Thymus (tissue), 11 donors: Measurements from ENCODE around the gene CTDP1. TPM values are rescaled to one million over a fixed set of nuclear protein-coding genes. Genes with fewer than 3 reads are reported as not detected.
"Not testable (repeated sequence)": the region's sequence is repeated elsewhere in the genome, so short reads cannot be mapped to it uniquely, and the experiment has no call there.

ENCODE experiments used
- DNase-seq, 9 donors: peaks; one replicate each; pipeline ENCODE4 v3.0.0-alpha.2; 2013; ENCODE audit warnings: low spot score in 9 of 9, low read depth in 6 of 9, missing footprints in 1 of 9
- H3K27ac ChIP-seq, 2 donors: one replicate each; pipeline ENCODE4 v1.5.1; 2013; ENCODE audit warnings: control low read depth in 1 of 2, low read depth in 1 of 2, low read length in 1 of 2, mild to moderate bottlenecking in 1 of 2, moderate library complexity in 1 of 2
- H3K27me3 ChIP-seq, 2 donors: one replicate each; pipeline ENCODE4 v1.5.1; 2013; ENCODE audit warnings: low read length in 1 of 2; ENCODE audit not compliant: control insufficient read depth in 2 of 2, insufficient read depth in 1 of 2
- H3K36me3 ChIP-seq, 2 donors: one replicate each; pipeline ENCODE4 v1.5.1; 2013; ENCODE audit warnings: low read length in 1 of 2, mild to moderate bottlenecking in 1 of 2, moderate library complexity in 1 of 2; ENCODE audit not compliant: control insufficient read depth in 2 of 2, insufficient read depth in 2 of 2
- H3K4me1 ChIP-seq, 2 donors: one replicate each; pipeline ENCODE4 v1.5.1; 2013; ENCODE audit warnings: low read length in 2 of 2; ENCODE audit not compliant: control insufficient read depth in 2 of 2, insufficient read depth in 2 of 2
- H3K4me3 ChIP-seq, 2 donors: one replicate each; pipeline ENCODE4 v1.5.1; 2013; ENCODE audit warnings: low read length in 2 of 2, control low read depth in 1 of 2, mild to moderate bottlenecking in 1 of 2
- H3K9me3 ChIP-seq, 2 donors: one replicate each; pipeline ENCODE4 v1.5.1; 2013; ENCODE audit warnings: low read length in 1 of 2, mild to moderate bottlenecking in 1 of 2; ENCODE audit not compliant: control insufficient read depth in 2 of 2, insufficient read depth in 1 of 2
- WGBS: extraction: QIAGEN DNeasy Blood & Tissue Kit; methylation state at CpG from one replicate; pipeline ENCODE4 v1.1.7; 2013; 5-methylcytosine and 5-hydroxymethylcytosine counted together
- polyA plus RNA-seq: library from polyadenylated mRNA; stranded (reverse); fragments of 200-250 nt; gene quantifications from one replicate; pipeline ENCODE4 v1.2.3, GENCODE V29; 2013
- total RNA-seq: library from RNA; stranded (reverse); fragments of 120-200 nt; gene quantifications from one replicate; pipeline ENCODE4 v1.2.4, GENCODE V29; 2013
- donor health status: healthy.

The CTDP1 gene
- total and polyA plus RNA-seq, 2 donors, result 15.4 to 26.4 TPM

GRCh38 chr18:79738041-79738461 lies 58.4 kb downstream of the CTDP1 start:
- peaks cover 0 to 5% of the 10 kb centered on the region in 2 donors for H3K9me3 ChIP-seq
- no peaks in the 10 kb centered on the region for H3K27me3 ChIP-seq
- H3K27ac ChIP-seq, result no peak overlapping the region
- H3K36me3 ChIP-seq, result peaks cover 66 to 91% of the 10 kb centered on the region in 2 donors
- H3K4me3 ChIP-seq, result no peak overlapping the region
- no peak for DNase-seq
- no peaks in the 10 kb centered on the region for H3K4me1 ChIP-seq
- 98% methylated on average over 20 of the region's 20 CpGs for WGBS

DNA sequence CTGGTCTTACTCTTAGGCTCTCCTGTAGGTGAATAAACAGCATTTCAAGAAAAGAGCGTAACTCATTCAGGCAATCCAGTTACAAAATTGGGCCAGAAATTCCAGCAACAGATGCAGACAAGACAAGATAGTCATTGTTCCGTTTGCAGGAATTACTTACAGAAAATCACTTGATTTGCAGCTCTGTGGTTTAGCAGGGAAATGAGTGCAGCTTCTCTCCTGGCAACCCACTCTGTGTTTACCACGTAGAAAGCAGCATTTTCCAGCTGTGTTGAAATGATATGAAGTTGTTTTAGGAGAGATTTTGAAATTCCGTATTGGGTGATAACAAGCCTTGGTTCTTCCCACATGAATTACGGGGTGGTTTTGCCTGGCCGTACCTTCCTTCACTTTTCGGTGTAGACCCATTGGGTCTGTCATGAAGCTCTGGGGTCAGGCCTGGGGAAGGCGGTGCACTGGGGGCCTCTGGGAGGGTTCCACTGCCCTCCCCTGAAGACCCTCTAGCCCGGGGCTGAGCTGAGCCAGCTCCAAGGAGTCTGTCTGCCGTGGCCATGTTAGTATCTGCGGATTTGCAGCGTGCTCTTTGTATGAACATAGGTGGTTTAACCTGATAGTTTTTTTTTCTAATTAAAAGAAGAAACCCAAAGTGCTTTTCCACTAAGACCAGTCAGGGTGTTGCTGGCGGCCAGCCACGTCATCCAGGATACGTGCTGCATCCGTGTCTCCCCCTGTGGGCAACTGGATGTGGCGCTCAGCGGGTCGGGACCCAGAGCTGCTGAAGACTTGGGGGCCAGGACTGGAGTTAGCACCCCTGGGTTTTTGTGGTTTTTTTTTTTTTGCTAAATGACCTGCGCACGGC lies 59.2 kb downstream of the CTDP1 start:
- H3K4me1 ChIP-seq, result no peaks in the 10 kb centered on the region
- H3K27ac ChIP-seq, result no peak overlapping the region
- H3K27me3 ChIP-seq, result no peaks in the 10 kb centered on the region
- no peak for DNase-seq
- peaks cover 0 to 5% of the 10 kb centered on the region in 2 donors for H3K9me3 ChIP-seq
- peaks cover 66 to 89% of the 10 kb centered on the region in 2 donors for H3K36me3 ChIP-seq
- 98% methylated on average over 21 of the region's 21 CpGs for WGBS
- H3K4me3 ChIP-seq, result no peak overlapping the region

- DNase-seq, result no peak
- H3K27me3 ChIP-seq, result no peaks in the 10 kb centered on the region
- H3K4me1 ChIP-seq, result no peaks in the 10 kb centered on the region
- H3K27ac ChIP-seq, result no peak overlapping the region
- peaks cover 62 to 88% of the 10 kb centered on the region in 2 donors for H3K36me3 ChIP-seq
- peaks cover 0 to 5% of the 10 kb centered on the region in 2 donors for H3K9me3 ChIP-seq
- no peak overlapping the region for H3K4me3 ChIP-seq
- WGBS, result 98% methylated on average over 15 of the region's 15 CpGs
These were observed 59.8 kb downstream of the CTDP1 start for GRCh38 chr18:79739440-79739778.

GRCh38 chr18:79740047-79740446 lies 60.4 kb downstream of the CTDP1 start:
- over 99% methylated on average over 18 of the region's 27 CpGs for WGBS
- H3K27ac ChIP-seq, H3K9me3 ChIP-seq, DNase-seq, H3K27me3 ChIP-seq, H3K4me3 ChIP-seq, H3K4me1 ChIP-seq: not testable (repeated sequence)
- H3K36me3 ChIP-seq, result peaks cover 63 to 87% of the 10 kb centered on the region in 2 donors

DNA sequence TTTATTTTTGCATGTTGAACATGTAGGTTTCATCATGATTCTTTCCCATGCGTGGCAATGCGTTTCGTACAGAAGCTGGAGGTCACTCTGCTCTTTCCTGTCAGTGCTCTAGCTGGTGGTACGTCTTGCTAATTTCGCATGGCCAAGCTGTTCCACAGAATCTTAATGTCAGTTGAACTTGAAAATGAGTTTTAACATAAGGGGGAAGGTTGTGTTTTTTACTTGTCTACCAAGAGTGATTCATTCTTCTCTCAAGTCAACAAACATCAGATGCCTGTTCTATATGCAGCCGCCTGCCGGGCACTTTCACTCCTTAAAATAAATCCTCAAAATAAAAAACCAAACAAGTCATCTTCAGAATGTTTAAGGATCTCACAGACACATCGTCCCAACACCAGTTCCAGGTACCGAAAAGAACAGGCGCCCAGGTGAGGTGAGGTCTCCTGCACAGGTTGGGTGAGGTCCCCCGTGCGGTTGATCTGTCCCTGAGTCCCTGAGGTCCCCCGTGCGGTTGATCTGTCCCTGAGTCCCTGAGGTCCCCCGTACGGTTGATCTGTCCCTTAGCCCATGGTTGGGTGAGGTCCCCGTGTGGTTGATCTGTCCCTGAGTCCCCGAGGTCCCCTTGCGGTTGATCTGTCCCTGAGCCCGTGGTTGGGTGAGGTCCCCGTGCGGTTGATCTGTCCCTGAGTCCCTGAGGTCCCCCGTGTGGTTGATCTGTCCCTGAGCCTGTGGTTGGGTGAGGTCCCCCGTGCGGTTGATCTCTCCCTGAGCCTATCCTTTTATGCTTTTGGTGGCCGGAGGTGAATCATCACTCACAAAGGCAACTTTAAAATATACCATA lies 61.1 kb downstream of the CTDP1 start:
- Histone ChIP-seq H3K4me1 (no peaks in the 10 kb centered on the region), H3K27ac (no peak overlapping the region), H3K36me3 (peaks cover 57 to 82% of the 10 kb centered on the region in 2 donors), H3K27me3 (no peaks in the 10 kb centered on the region), H3K9me3 (peaks cover 0 to 4% of the 10 kb centered on the region in 2 donors), H3K4me3 (no peak overlapping the region)
- no peak for DNase-seq
- WGBS, result 96% methylated on average over 26 of the region's 26 CpGs

- Histone ChIP-seq H3K4me1 (no peaks in the 10 kb centered on the region), H3K4me3 (no peak overlapping the region), H3K27ac (no peak overlapping the region), H3K9me3 (peaks cover 0 to 4% of the 10 kb centered on the region in 2 donors), H3K27me3 (no peaks in the 10 kb centered on the region), H3K36me3 (peaks cover 53 to 78% of the 10 kb centered on the region in 2 donors)
- WGBS, result 91% methylated on average over 8 of the region's 8 CpGs
- no peak for DNase-seq
These were observed 61.7 kb downstream of the CTDP1 start for GRCh38 chr18:79741362-79741700.

GRCh38 chr18:79742076-79742475 lies 62.5 kb downstream of the CTDP1 start:
- peaks cover 0 to 4% of the 10 kb centered on the region in 2 donors for H3K9me3 ChIP-seq
- H3K36me3 ChIP-seq, result peaks cover 48 to 77% of the 10 kb centered on the region in 2 donors
- no peaks in the 10 kb centered on the region for H3K4me1 ChIP-seq
- DNase-seq, result no peak
- H3K4me3 ChIP-seq, result no peak overlapping the region
- H3K27ac ChIP-seq, result no peak overlapping the region
- WGBS, result 98% methylated on average over 4 of the region's 4 CpGs
- no peaks in the 10 kb centered on the region for H3K27me3 ChIP-seq

- 99% methylated on average over 14 of the region's 14 CpGs for WGBS
These were observed 65.0 kb downstream of the CTDP1 start for GRCh38 chr18:79744625-79745024.

GRCh38 chr18:79746730-79747129 lies 67.1 kb downstream of the CTDP1 start:
- no peak for DNase-seq
- H3K36me3 ChIP-seq, result peaks cover 22 to 66% of the 10 kb centered on the region in 2 donors
- no peak overlapping the region for H3K4me3 ChIP-seq
- 99% methylated on average over 8 of the region's 8 CpGs for WGBS
- no peaks in the 10 kb centered on the region for H3K27me3 ChIP-seq
- no peak overlapping the region for H3K27ac ChIP-seq
- no peaks in the 10 kb centered on the region for H3K4me1 ChIP-seq
- H3K9me3 ChIP-seq, result peaks cover 0 to 2% of the 10 kb centered on the region in 2 donors

More at GRCh38 chr18:79744625-79745024, 65.0 kb downstream of the CTDP1 start:
- no peak for DNase-seq
- Histone ChIP-seq H3K4me1 (no peaks in the 10 kb centered on the region), H3K27ac (no peak overlapping the region), H3K9me3 (peaks cover 0 to 3% of the 10 kb centered on the region in 2 donors), H3K27me3 (no peaks in the 10 kb centered on the region), H3K4me3 (no peak overlapping the region), H3K36me3 (peaks cover 33 to 73% of the 10 kb centered on the region in 2 donors)
